ENCODE data around the gene KLF15.

The KLF15 gene

DNA sequence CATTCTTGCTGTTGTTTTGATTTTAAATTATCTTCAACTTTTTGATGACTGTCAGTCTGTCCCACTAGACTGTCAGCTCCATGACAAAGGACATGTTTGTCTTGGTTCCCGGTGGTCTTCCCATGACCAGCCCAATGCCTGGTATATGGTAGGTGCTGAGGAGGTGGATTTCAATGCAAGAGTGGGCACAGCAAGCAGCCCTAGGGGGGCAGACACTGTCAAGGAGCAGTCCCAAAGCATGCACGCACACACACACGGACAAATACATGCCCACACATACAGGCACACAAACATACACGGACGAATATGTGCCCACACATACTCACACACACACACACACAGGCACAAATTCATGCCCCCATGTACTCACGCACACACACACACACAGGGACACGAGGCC, 12.0 kb downstream of the KLF15 start:
- Histone ChIP-seq H3K36me3 (ENCODE audit: control insufficient read depth in 2 of 2, insufficient read depth in 1 of 2, low read length in 2 of 2) (peaks cover 0 to 3% of the 10 kb centered on the region in 2 experiments; a peak in 1 of 3 replicates), H3K9me3 (ENCODE audit: control insufficient read depth, insufficient read depth, low read depth, low read length) (no peaks in the 10 kb centered on the region), H3K4me1 (ENCODE audit: control insufficient read depth, insufficient read depth, low read length) (no peaks in the 10 kb centered on the region), H3K27ac (ENCODE audit: extremely low read depth, low read depth, low read length) (no peak overlapping the region), H3K4me3 (ENCODE audit: low read depth, low read length) (no peak overlapping the region)
- POLR2A ChIA-PET, result no interaction called here
- CTCF ChIA-PET, result interaction anchor here (0.7 kb wide), 1 partner anchor 76 kb away, joined by 4 read pairs; no protein-coding TSS in a partner anchor
- TF ChIP-seq, protein P1, sequence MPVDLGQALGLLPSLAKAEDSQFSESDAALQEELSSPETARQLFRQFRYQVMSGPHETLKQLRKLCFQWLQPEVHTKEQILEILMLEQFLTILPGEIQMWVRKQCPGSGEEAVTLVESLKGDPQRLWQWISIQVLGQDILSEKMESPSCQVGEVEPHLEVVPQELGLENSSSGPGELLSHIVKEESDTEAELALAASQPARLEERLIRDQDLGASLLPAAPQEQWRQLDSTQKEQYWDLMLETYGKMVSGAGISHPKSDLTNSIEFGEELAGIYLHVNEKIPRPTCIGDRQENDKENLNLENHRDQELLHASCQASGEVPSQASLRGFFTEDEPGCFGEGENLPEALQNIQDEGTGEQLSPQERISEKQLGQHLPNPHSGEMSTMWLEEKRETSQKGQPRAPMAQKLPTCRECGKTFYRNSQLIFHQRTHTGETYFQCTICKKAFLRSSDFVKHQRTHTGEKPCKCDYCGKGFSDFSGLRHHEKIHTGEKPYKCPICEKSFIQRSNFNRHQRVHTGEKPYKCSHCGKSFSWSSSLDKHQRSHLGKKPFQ (tag by site-specific recombination; IDR thresholded peaks at IDR 0.05), result no peak
- TF ChIP-seq ZFHX2 (tag by site-specific recombination; conservative IDR thresholded peaks at IDR 0.05), result peak; percentile 18; the same call in 1 of the 2 replicates
- TF ChIP-seq ZFP69B (tag by site-specific recombination; IDR thresholded peaks at IDR 0.05), result no peak

DNA sequence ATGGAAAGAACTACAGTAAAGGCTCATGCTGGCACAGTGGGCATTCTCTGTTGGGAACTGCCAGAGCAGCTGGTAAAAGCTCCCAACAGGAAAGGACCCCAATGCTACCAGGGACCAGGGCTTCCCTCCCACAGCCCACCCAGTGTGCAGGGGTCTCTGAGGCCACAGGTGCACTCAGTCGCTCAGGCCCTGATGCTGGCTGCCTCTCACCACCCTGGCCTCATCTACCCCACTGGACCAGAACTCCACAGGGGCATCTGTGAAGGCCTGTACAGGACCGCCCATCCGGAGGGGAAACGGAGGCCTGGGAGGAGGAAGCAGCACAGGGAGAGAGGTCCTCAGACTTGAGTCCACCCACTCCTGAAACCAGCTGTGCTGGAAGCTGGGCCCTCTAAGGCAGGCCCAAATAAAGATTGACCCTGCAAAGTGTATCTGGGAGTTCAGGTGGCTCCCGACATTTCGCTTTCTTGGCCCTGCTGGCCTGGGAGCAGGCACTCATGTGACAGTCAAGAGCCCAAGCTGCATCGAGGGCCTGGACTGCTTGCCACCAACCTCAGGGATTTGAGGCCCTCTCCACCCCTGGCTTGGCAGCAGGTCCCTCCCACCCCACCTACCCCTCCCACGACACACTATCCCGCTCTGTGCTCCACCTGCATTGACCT, 12.7 kb downstream of the KLF15 start:
- H3K9me3 ChIP-seq (ENCODE audit: control insufficient read depth, insufficient read depth, low read depth, low read length), result no peaks in the 10 kb centered on the region
- H3K4me1 ChIP-seq (ENCODE audit: control insufficient read depth, insufficient read depth, low read length), result no peaks in the 10 kb centered on the region
- ChIA-PET POLR2A (no interaction called here), CTCF (interaction anchor here (0.7 kb wide), 1 partner anchor 75 kb away, joined by 4 read pairs; no protein-coding TSS in a partner anchor)
- no peak overlapping the region for H3K4me3 ChIP-seq (ENCODE audit: low read depth, low read length)
- no peak overlapping the region for H3K27ac ChIP-seq (ENCODE audit: extremely low read depth, low read depth, low read length)
- TF ChIP-seq GLI4 (tag by site-specific recombination; IDR thresholded peaks at IDR 0.05) (no peak), ZBTB48 (tag by site-specific recombination; IDR thresholded peaks at IDR 0.05) (no peak), ZSCAN30 (tag by site-specific recombination; IDR thresholded peaks at IDR 0.05) (no peak), GFI1B (tag by site-specific recombination; IDR thresholded peaks at IDR 0.05) (no peak), EGR2 (tag by site-specific recombination; IDR thresholded peaks at IDR 0.05; ENCODE audit: low read depth) (no peak), ZNF510 (tag by site-specific recombination; IDR thresholded peaks at IDR 0.05; ENCODE audit: insufficient replicate concordance) (no peak), ZNF223 (tag by site-specific recombination; IDR thresholded peaks at IDR 0.05) (no peak), SP2 (tag by site-specific recombination; IDR thresholded peaks at IDR 0.05) (no peak), ZNF292 (tag by site-specific recombination; IDR thresholded peaks at IDR 0.05; ENCODE audit: borderline replicate concordance, low read depth) (no peak), ZNF701 (tag by site-specific recombination; IDR thresholded peaks at IDR 0.05) (no peak), ZBTB17 (tag by site-specific recombination; IDR thresholded peaks at IDR 0.05) (no peak), OSR2 (tag by site-specific recombination; IDR thresholded peaks at IDR 0.05) (no peak), ZFHX2 (tag by site-specific recombination; conservative IDR thresholded peaks at IDR 0.05) (no peak), ZNF76 (tag by site-specific recombination; IDR thresholded peaks at IDR 0.05; ENCODE audit: borderline replicate concordance, low read depth) (no peak)
- TF ChIP-seq, protein P2, sequence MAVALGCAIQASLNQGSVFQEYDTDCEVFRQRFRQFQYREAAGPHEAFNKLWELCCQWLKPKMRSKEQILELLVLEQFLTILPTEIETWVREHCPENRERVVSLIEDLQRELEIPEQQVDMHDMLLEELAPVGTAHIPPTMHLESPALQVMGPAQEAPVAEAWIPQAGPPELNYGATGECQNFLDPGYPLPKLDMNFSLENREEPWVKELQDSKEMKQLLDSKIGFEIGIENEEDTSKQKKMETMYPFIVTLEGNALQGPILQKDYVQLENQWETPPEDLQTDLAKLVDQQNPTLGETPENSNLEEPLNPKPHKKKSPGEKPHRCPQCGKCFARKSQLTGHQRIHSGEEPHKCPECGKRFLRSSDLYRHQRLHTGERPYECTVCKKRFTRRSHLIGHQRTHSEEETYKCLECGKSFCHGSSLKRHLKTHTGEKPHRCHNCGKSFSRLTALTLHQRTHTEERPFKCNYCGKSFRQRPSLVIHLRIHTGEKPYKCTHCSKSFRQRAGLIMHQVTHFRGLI (tag by site-specific recombination; IDR thresholded peaks at IDR 0.05), result no peak
- TF ChIP-seq, protein P3, sequence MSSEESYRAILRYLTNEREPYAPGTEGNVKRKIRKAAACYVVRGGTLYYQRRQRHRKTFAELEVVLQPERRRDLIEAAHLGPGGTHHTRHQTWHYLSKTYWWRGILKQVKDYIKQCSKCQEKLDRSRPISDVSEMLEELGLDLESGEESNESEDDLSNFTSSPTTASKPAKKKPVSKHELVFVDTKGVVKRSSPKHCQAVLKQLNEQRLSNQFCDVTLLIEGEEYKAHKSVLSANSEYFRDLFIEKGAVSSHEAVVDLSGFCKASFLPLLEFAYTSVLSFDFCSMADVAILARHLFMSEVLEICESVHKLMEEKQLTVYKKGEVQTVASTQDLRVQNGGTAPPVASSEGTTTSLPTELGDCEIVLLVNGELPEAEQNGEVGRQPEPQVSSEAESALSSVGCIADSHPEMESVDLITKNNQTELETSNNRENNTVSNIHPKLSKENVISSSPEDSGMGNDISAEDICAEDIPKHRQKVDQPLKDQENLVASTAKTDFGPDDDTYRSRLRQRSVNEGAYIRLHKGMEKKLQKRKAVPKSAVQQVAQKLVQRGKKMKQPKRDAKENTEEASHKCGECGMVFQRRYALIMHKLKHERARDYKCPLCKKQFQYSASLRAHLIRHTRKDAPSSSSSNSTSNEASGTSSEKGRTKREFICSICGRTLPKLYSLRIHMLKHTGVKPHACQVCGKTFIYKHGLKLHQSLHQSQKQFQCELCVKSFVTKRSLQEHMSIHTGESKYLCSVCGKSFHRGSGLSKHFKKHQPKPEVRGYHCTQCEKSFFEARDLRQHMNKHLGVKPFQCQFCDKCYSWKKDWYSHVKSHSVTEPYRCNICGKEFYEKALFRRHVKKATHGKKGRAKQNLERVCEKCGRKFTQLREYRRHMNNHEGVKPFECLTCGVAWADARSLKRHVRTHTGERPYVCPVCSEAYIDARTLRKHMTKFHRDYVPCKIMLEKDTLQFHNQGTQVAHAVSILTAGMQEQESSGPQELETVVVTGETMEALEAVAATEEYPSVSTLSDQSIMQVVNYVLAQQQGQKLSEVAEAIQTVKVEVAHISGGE (tag by site-specific recombination; conservative IDR thresholded peaks at IDR 0.05; ENCODE audit: low read depth), result no peak
- TF ChIP-seq, protein P4, sequence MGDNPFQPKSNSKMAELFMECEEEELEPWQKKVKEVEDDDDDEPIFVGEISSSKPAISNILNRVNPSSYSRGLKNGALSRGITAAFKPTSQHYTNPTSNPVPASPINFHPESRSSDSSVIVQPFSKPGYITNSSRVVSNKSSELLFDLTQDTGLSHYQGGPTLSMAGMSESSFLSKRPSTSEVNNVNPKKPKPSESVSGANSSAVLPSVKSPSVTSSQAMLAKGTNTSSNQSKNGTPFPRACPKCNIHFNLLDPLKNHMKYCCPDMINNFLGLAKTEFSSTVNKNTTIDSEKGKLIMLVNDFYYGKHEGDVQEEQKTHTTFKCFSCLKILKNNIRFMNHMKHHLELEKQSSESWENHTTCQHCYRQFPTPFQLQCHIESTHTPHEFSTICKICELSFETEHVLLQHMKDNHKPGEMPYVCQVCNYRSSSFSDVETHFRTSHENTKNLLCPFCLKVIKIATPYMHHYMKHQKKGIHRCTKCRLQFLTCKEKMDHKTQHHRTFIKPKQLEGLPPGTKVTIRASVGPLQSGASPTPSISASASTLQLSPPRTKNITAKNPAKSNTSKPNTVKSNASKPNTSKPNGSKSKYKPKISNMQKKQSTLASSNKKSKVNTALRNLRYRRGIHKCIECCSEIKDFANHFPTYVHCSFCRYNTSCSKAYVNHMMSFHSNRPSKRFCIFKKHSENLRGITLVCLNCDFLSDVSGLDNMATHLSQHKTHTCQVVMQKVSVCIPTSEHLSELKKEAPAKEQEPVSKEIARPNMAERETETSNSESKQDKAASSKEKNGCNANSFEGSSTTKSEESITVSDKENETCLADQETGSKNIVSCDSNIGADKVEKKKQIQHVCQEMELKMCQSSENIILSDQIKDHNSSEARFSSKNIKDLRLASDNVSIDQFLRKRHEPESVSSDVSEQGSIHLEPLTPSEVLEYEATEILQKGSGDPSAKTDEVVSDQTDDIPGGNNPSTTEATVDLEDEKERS (tag by site-specific recombination; IDR thresholded peaks at IDR 0.05), result no peak
- TF ChIP-seq, protein P5, sequence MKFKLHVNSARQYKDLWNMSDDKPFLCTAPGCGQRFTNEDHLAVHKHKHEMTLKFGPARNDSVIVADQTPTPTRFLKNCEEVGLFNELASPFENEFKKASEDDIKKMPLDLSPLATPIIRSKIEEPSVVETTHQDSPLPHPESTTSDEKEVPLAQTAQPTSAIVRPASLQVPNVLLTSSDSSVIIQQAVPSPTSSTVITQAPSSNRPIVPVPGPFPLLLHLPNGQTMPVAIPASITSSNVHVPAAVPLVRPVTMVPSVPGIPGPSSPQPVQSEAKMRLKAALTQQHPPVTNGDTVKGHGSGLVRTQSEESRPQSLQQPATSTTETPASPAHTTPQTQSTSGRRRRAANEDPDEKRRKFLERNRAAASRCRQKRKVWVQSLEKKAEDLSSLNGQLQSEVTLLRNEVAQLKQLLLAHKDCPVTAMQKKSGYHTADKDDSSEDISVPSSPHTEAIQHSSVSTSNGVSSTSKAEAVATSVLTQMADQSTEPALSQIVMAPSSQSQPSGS (tag by site-specific recombination; IDR thresholded peaks at IDR 0.05; ENCODE audit: low read depth), result no peak
- TF ChIP-seq, protein P6, sequence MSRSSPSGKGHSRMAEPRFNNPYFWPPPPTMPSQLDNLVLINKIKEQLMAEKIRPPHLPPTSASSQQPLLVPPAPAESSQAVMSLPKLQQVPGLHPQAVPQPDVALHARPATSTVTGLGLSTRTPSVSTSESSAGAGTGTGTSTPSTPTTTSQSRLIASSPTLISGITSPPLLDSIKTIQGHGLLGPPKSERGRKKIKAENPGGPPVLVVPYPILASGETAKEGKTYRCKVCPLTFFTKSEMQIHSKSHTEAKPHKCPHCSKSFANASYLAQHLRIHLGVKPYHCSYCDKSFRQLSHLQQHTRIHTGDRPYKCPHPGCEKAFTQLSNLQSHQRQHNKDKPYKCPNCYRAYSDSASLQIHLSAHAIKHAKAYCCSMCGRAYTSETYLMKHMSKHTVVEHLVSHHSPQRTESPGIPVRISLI (tag by site-specific recombination; IDR thresholded peaks at IDR 0.05), result no peak
- H3K36me3 ChIP-seq (ENCODE audit: control insufficient read depth in 2 of 2, insufficient read depth in 1 of 2, low read length in 2 of 2), result peaks cover 0 to 3% of the 10 kb centered on the region in 2 experiments; a peak in 1 of 3 replicates
